ENCODE data around the gene SNX9.

SNX9 gene

GRCh38 chr6:157885876-157886275 is 62.8 kb downstream of the SNX9 start (continued):
- no peak for TF ChIP-seq ZNF555 (tag by site-specific recombination; conservative IDR thresholded peaks at IDR 0.05)
- TF ChIP-seq ZNF580 (tag by site-specific recombination; IDR thresholded peaks at IDR 0.05), result no peak
- TF ChIP-seq ZNF530 (tag by site-specific recombination; IDR thresholded peaks at IDR 0.05; ENCODE audit: low read depth), result no peak

DNA sequence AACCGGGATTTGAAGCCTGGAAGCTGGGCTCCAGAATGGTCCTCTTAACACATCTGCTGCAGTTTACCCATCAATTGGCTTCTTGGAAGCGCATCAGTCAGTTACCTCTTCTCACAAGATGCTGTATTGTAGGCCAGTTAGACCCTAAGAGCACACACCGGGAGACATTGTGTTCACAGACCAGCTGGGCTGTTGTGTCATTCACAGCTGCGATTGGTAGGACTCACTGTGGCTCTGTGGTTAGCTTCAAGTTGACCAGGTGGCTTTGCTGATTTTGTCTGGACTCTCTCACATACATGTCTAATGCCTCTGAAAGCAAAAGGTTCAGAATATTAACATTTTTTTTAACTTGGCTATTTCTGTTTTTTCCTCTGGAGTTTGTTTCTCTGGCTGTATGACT is 64.8 kb downstream of the SNX9 start:
- no peak for TF ChIP-seq ZNF555 (tag by site-specific recombination; conservative IDR thresholded peaks at IDR 0.05)
- TF ChIP-seq ZNF280D (tag by site-specific recombination; IDR thresholded peaks at IDR 0.05), result no peak
- TF ChIP-seq, protein P1, sequence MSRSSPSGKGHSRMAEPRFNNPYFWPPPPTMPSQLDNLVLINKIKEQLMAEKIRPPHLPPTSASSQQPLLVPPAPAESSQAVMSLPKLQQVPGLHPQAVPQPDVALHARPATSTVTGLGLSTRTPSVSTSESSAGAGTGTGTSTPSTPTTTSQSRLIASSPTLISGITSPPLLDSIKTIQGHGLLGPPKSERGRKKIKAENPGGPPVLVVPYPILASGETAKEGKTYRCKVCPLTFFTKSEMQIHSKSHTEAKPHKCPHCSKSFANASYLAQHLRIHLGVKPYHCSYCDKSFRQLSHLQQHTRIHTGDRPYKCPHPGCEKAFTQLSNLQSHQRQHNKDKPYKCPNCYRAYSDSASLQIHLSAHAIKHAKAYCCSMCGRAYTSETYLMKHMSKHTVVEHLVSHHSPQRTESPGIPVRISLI (tag by site-specific recombination; IDR thresholded peaks at IDR 0.05), result no peak
- TF ChIP-seq ZNF549 (tag by site-specific recombination; IDR thresholded peaks at IDR 0.05), result no peak
- TF ChIP-seq ZNF19 (tag by site-specific recombination; IDR thresholded peaks at IDR 0.05; ENCODE audit: low read depth), result no peak
- TF ChIP-seq ZFP3 (tag by site-specific recombination; IDR thresholded peaks at IDR 0.05; ENCODE audit: low read depth), result no peak
- TF ChIP-seq ZBTB10 (tag by site-specific recombination; IDR thresholded peaks at IDR 0.05), result no peak
- no peak for TF ChIP-seq ZBTB8A (tag by site-specific recombination; IDR thresholded peaks at IDR 0.05)
- no peak for TF ChIP-seq ZNF2 (tag by site-specific recombination; IDR thresholded peaks at IDR 0.05)
- no peak for TF ChIP-seq HOXA7 (CRISPR knock-in tag; IDR thresholded peaks at IDR 0.05; ENCODE audit: borderline replicate concordance)
- no peak for TF ChIP-seq ZSCAN16 (tag by site-specific recombination; IDR thresholded peaks at IDR 0.05)
- TF ChIP-seq INSM2 (tag by site-specific recombination; IDR thresholded peaks at IDR 0.05), result no peak
- Histone ChIP-seq H3K36me3 (ENCODE audit: control insufficient read depth in 2 of 2, insufficient read depth in 1 of 2, low read length in 2 of 2) (peaks cover 0 to 39% of the 10 kb centered on the region in 2 experiments; a peak in 2 of 3 replicates), H3K9me3 (ENCODE audit: control insufficient read depth, insufficient read depth, low read depth, low read length) (no peaks in the 10 kb centered on the region), H3K4me1 (ENCODE audit: control insufficient read depth, insufficient read depth, low read length) (no peaks in the 10 kb centered on the region), H3K4me3 (ENCODE audit: low read depth, low read length) (no peak overlapping the region), H3K27ac (ENCODE audit: extremely low read depth, low read depth, low read length) (no peak overlapping the region)
- POLR2A ChIA-PET, result no interaction called here
- CTCF ChIA-PET, result interaction anchor here (5.0 kb wide), 1 partner anchor 14 kb away, joined by 24 read pairs; no protein-coding TSS in a partner anchor

All from HEK293 (cell line).